GM12864 (cell line): ENCODE data around the gene SLC15A1.

Experiments used
- DNase-seq: peaks from one replicate; pipeline ENCODE4 v3.0.0-alpha.2; 2011; ENCODE audit warnings: low read depth
- H3K4me3 ChIP-seq: 2 replicates; pipeline ENCODE4 v1.5.1; 2011; ENCODE audit warnings: mild to moderate bottlenecking, low read depth, low read length, control low read depth
- TF ChIP-seq, protein P1 (sequence below): IDR thresholded peaks from 2 replicates; pipeline ENCODE4 v1.5.1; 2011; ENCODE audit warnings: low read depth, mild to moderate bottlenecking, moderate library complexity, low read length, control low read depth, inconsistent platforms; ENCODE audit errors: missing control alignments

The SLC15A1 gene

DNA sequence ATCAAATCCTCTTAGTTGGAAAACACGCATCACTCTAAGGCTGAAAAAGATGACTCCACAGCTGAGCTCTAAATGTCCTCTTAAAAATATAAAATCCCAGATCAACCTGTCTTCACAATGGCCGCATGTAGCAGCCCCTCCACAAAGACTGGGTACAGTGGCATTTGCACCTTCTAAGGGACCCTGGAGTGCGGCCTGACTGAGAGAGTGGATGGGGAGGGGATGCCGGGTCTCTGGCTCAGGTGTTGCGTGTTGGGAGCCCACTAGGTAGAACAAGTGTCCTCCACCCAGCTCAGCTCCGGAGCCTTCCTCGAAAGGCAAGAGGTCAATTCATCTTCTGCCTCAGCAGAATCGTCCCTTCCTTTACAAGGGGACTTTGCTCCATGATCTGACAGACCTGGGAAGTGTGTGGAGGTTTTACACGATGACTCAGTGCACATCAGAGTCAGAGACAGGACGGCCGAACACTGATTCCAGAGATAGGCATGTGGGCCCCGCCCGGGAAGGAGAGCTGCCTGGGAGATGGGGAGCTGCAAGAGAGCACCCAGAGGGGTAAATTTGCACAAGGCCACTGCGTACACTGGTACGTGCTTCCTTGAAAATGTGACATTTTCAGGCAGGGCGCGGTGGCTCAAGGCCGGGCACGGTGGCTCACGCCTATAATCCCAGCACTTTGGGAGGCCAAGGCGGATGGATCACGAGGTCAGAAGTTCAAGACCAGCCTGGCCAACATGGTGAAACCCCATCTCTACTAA lies 23.5 kb upstream of the SLC15A1 start:
- H3K4me3 ChIP-seq = no peak overlapping the region
- no peak for DNase-seq
- TF ChIP-seq, protein P1, sequence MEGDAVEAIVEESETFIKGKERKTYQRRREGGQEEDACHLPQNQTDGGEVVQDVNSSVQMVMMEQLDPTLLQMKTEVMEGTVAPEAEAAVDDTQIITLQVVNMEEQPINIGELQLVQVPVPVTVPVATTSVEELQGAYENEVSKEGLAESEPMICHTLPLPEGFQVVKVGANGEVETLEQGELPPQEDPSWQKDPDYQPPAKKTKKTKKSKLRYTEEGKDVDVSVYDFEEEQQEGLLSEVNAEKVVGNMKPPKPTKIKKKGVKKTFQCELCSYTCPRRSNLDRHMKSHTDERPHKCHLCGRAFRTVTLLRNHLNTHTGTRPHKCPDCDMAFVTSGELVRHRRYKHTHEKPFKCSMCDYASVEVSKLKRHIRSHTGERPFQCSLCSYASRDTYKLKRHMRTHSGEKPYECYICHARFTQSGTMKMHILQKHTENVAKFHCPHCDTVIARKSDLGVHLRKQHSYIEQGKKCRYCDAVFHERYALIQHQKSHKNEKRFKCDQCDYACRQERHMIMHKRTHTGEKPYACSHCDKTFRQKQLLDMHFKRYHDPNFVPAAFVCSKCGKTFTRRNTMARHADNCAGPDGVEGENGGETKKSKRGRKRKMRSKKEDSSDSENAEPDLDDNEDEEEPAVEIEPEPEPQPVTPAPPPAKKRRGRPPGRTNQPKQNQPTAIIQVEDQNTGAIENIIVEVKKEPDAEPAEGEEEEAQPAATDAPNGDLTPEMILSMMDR = no peak

DNA sequence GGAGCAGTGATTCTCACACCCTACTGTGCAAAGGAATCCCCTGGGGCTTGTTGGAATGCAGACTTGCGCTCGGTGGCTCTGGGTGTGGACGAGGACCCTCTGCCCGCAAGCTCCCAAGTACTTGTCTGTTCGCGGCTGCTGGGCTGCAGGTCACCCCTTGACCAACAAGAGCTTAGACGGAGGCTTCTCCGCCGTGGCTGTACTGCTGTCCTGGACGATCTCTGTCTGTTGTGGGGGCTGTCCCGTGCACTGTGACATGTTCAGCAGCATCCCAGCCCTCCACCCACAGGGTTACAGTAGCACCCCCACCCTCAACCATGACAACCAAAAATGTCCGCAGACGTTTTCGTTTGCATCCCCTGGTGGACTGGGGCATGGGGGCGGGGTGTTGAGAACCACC lies 22.9 kb upstream of the SLC15A1 start:
- no peak for DNase-seq
- TF ChIP-seq, protein P1 = no peak
- no peak overlapping the region for H3K4me3 ChIP-seq

DNA sequence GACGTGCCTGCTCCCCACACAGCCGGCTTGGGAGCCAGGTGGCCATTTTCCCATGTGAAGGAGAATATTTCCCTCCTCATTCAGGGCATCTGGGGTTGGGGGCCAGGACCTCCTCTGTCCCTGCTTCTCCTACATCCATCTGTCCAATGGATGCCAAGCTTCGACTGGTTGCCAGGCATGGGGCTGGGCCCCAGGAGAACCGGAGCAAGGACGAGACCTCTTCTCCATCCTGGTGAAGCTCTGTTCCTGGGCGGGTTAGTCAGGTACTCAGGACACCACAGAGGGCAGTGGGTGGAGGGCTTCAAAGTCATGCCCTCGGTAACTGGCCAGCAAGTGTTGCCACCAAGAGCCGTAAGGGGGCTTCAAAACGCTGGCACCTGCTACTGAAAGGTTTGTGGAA lies 22.3 kb upstream of the SLC15A1 start:
- no peak overlapping the region for H3K4me3 ChIP-seq
- TF ChIP-seq, protein P1 = no peak
- DNase-seq = no peak

DNA sequence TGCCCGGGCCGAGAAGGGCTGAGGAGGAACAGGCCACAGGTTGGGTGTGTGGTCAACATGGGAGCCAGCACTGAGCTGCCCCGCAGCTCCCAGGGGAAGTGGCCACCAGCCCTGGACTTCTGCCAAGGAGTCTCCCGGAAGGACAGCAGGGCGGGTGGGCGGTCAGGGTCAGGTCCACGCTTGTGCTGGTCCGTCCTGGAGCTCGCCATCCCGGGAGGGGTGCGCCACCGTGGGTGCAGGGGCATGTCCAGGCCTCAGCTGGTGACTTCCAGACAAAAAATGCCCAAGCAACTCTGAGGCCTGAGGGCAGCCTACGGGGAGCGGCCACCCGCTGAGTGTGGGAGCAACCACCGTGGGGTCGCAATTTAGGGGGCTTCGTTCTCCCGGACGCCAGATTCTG lies 21.4 kb upstream of the SLC15A1 start:
- TF ChIP-seq, protein P1 = no peak
- no peak overlapping the region for H3K4me3 ChIP-seq
- DNase-seq = no peak

DNA sequence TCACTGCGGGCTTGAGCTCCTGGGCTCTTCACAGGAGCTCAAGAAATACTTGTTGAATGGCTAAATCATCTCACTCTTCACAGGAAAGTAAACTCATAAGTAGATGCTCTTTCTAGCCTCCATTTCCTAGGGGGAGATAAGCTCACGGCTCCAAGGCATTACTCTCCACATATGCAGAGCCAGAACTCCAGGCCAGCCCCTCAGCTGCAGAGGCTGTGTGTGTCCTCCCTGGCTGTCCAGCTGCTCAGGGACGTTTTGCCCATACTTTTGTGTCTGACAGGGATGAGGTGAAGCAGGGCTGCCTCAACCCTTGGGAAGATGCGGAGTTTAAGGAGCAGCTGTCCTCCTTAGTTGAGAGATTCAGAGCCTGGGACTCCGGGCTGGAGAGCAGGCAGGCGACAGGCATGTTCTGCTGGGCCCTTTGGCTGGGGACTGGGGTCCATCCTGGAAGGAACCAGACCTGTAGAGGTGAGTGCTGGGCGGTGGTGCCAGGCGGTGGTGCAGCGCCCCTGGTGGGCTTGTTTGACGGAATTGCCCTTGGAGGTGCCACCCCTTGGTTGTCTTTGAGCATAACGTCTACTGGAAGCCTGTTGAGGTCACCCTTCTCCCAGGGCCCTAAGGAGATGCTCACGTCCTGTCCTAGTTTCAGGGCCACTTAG lies 20.5 kb upstream of the SLC15A1 start:
- DNase-seq = no peak
- no peak overlapping the region for H3K4me3 ChIP-seq
- TF ChIP-seq, protein P1 = peak; percentile 16

DNA sequence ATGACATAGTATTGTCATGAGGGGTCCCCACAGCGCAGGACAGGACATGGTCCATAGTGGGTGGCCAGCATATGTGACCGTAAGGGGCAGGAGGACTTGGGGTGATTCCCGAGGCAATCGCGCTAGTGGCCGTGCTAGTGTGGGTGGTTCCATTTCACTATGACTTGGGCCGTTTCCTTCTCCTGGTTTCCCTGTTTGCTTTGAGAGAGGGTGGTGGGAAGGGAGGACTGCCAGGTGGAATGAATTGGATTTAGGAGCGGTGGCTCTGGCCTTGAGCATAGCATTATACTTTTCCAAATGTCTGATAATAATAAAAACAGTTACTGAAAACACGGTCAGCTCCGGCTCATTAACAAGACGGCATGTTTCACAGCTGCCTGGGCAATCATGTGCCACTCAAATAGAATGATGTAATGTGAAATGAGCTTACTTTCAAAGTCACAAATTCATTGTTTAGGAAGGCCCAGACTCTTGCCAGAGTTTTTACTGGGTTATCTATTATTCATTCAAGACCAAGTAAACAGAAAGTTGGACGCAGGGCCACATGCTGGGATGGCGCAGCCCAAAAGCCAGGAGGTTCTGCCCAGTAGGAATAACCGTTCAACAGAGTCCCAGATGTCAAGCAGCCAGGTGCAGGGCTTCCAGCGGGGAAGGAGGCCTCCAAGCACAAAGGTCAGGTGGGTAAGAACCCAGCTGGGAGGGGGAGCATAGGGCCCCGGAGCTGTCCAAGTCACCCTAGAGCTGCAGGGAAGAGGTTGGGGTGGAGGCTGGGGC lies 19.6 kb upstream of the SLC15A1 start:
- TF ChIP-seq, protein P1 = no peak
- no peak for DNase-seq
- H3K4me3 ChIP-seq = no peak overlapping the region
